ENCODE data around the gene LMBR1. TPM values are rescaled to one million over a fixed set of nuclear protein-coding genes. Genes with fewer than 3 reads are reported as not detected.

Gene LMBR1
- polyA plus RNA-seq, 3 donors, result 14.8 to 24.4 (median 21.2) TPM

DNA sequence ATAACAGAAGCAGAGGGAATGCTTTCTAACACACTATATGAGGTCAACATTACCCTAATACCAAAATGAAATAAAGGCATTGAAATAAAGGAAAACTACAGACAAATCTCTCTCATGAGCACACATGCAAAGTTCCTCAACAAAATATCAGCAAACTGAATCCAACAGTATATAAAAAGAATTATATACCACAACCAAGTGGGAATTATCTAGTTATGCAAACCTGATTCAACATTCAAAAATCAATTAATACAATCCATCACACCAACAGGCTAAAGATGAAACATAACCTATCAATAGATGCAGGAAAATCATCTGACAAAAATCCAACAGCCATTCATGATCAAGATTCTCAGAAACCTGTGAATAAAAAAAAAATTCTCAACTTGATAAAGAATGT, 34.5 kb downstream of the LMBR1 start:
- intact Hi-C loops (cut with micrococcal nuclease), result no loop called here
- Histone ChIP-seq H3K79me2 (ENCODE audit: insufficient read depth, low read length) (peaks cover 48% of the 10 kb centered on the region), H4K20me1 (ENCODE audit: insufficient read depth, low read length) (no peaks in the 10 kb centered on the region), H3K27ac (ENCODE audit: low read depth in 1 of 2, low read length in 2 of 2) (no peak overlapping the region), H3K9me3 (replicated peaks in 1 of 2; ENCODE audit: control insufficient read depth in 1 of 2, insufficient read depth in 1 of 2, low read length in 2 of 2) (peaks cover 40 to 45% of the 10 kb centered on the region in 2 donors), H3K27me3 (ENCODE audit: control insufficient read depth in 2 of 2, insufficient read depth in 2 of 2, low read length in 2 of 2) (no peaks in the 10 kb centered on the region), H3K4me3 (replicated peaks in 1 of 3; ENCODE audit: low read depth in 2 of 3, low read length in 3 of 3) (no peak overlapping the region), H2AFZ (ENCODE audit: insufficient read depth, low read depth, low read length, poor library complexity, severe bottlenecking) (no peak overlapping the region), H3K9ac (ENCODE audit: insufficient read depth, low read length, poor library complexity, severe bottlenecking) (no peak overlapping the region), H3K4me2 (replicated peaks; ENCODE audit: extremely low read depth, low read length, poor library complexity, severe bottlenecking) (no peak overlapping the region), H3K36me3 (replicated peaks in 1 of 2; ENCODE audit: control insufficient read depth in 1 of 2, insufficient read depth in 2 of 2, low read length in 2 of 2) (peaks cover 5 to 38% of the 10 kb centered on the region in 2 donors), H3K4me1 (ENCODE audit: control insufficient read depth in 1 of 2, insufficient read depth in 2 of 2, low read length in 2 of 2) (no peaks in the 10 kb centered on the region)
- H3K27ac Mint-ChIP-seq, result no peak overlapping the region
- no peaks in the 10 kb centered on the region for H3K27me3 Mint-ChIP-seq (ENCODE audit: low read depth in 3 of 3)
- no peak overlapping the region for H3K4me3 Mint-ChIP-seq
- H3K9me3 Mint-ChIP-seq, result peaks cover 33 to 69% (median 56%) of the 10 kb centered on the region in 7 donors
- TF ChIP-seq, protein P1, sequence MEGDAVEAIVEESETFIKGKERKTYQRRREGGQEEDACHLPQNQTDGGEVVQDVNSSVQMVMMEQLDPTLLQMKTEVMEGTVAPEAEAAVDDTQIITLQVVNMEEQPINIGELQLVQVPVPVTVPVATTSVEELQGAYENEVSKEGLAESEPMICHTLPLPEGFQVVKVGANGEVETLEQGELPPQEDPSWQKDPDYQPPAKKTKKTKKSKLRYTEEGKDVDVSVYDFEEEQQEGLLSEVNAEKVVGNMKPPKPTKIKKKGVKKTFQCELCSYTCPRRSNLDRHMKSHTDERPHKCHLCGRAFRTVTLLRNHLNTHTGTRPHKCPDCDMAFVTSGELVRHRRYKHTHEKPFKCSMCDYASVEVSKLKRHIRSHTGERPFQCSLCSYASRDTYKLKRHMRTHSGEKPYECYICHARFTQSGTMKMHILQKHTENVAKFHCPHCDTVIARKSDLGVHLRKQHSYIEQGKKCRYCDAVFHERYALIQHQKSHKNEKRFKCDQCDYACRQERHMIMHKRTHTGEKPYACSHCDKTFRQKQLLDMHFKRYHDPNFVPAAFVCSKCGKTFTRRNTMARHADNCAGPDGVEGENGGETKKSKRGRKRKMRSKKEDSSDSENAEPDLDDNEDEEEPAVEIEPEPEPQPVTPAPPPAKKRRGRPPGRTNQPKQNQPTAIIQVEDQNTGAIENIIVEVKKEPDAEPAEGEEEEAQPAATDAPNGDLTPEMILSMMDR (IDR thresholded peaks at IDR 0.05), result no peak
- H3K4me1 Mint-ChIP-seq, result peaks cover 8% of the 10 kb centered on the region
- H3K36me3 Mint-ChIP-seq, result peaks cover 35 to 53% of the 10 kb centered on the region in 2 donors
- DNase-seq, result no peak

DNA sequence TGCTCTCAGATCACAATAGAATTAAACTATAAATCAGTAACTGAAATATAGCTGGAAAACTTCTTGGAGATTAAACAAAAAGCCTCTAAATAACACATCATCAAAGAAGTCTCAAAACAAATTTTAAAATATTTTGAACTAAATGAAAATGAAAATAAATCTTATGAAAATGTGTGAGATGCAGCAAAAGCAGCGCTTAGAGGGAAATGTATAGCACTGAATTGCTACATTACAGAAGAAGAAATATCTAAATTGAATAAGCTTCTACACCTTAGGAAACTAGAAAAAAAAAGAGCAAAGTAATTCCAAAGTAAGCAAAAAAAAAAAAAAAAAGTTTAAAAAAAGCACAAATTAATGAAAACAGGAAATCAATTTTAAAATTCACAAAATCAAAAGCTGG, 35.2 kb downstream of the LMBR1 start:
- H2AFZ ChIP-seq (ENCODE audit: insufficient read depth, low read depth, low read length, poor library complexity, severe bottlenecking), result no peak overlapping the region
- peaks cover 33 to 69% (median 55%) of the 10 kb centered on the region in 7 donors for H3K9me3 Mint-ChIP-seq
- H3K27ac ChIP-seq (ENCODE audit: low read depth in 1 of 2, low read length in 2 of 2), result no peak overlapping the region
- no CpG with 5 or more reads among the region's 1 CpG for WGBS (ENCODE audit: insufficient coverage)
- no peak overlapping the region for H3K9ac ChIP-seq (ENCODE audit: insufficient read depth, low read length, poor library complexity, severe bottlenecking)
- no peaks in the 10 kb centered on the region for H3K27me3 ChIP-seq (ENCODE audit: control insufficient read depth in 2 of 2, insufficient read depth in 2 of 2, low read length in 2 of 2)
- no peak overlapping the region for H3K4me2 ChIP-seq (replicated peaks; ENCODE audit: extremely low read depth, low read length, poor library complexity, severe bottlenecking)
- peaks cover 30 to 52% of the 10 kb centered on the region in 2 donors for H3K36me3 Mint-ChIP-seq
- H3K4me1 ChIP-seq (ENCODE audit: control insufficient read depth in 1 of 2, insufficient read depth in 2 of 2, low read length in 2 of 2), result no peaks in the 10 kb centered on the region
- TF ChIP-seq, protein P1 (IDR thresholded peaks at IDR 0.05), result no peak
- no peak overlapping the region for H3K4me3 Mint-ChIP-seq
- no peak overlapping the region for H3K27ac Mint-ChIP-seq
- peaks cover 37 to 45% of the 10 kb centered on the region in 2 donors for H3K9me3 ChIP-seq (replicated peaks in 1 of 2; ENCODE audit: control insufficient read depth in 1 of 2, insufficient read depth in 1 of 2, low read length in 2 of 2)
- no peaks in the 10 kb centered on the region for H4K20me1 ChIP-seq (ENCODE audit: insufficient read depth, low read length)
- H3K4me3 ChIP-seq (replicated peaks in 1 of 3; ENCODE audit: low read depth in 2 of 3, low read length in 3 of 3), result no peak overlapping the region
- H3K27me3 Mint-ChIP-seq (ENCODE audit: low read depth in 3 of 3), result no peaks in the 10 kb centered on the region
- no peak for DNase-seq
- intact Hi-C loops (cut with micrococcal nuclease), result no loop called here
- peaks cover 8% of the 10 kb centered on the region for H3K4me1 Mint-ChIP-seq
- H3K79me2 ChIP-seq (ENCODE audit: insufficient read depth, low read length), result peaks cover 43% of the 10 kb centered on the region
- H3K36me3 ChIP-seq (replicated peaks in 1 of 2; ENCODE audit: control insufficient read depth in 1 of 2, insufficient read depth in 2 of 2, low read length in 2 of 2), result peaks cover 5 to 37% of the 10 kb centered on the region in 2 donors

All from CD14-positive monocyte (primary cell).